Measurements from ENCODE around the gene SLC35E3. TPM values are rescaled to one million over a fixed set of nuclear protein-coding genes. Genes with fewer than 3 reads are reported as not detected.

Gene SLC35E3
- total and polyA plus RNA-seq, 2 donors (not counting 1 experiment from before 2014, with no cell fraction given) = 4.1 to 11.1 TPM

GRCh38 chr12:68766646-68767045 lies 20.7 kb downstream of the SLC35E3 start:
- Histone ChIP-seq H3K4me3 (replicated peaks in 1 of 4; ENCODE audit: control extremely low read depth in 1 of 4, insufficient read depth in 1 of 4, low read depth in 3 of 4, low read length in 4 of 4) (no peak overlapping the region), H3K36me3 (ENCODE audit: control insufficient read depth, insufficient read depth, low read length) (no peaks in the 10 kb centered on the region), H3K27ac (ENCODE audit: insufficient read depth, low read length) (no peak overlapping the region), H4K20me1 (ENCODE audit: control insufficient read depth, extremely low read depth, insufficient read depth, low read length) (no peaks in the 10 kb centered on the region), H3K9me3 (ENCODE audit: control insufficient read depth, insufficient read depth, low read depth, low read length) (no peaks in the 10 kb centered on the region), H2AFZ (ENCODE audit: low read length) (no peak overlapping the region), H3K27me3 (ENCODE audit: control insufficient read depth, insufficient read depth, low read length) (no peaks in the 10 kb centered on the region), H3K9ac (ENCODE audit: insufficient read depth, low read length) (no peak overlapping the region), H3K79me2 (ENCODE audit: control insufficient read depth, insufficient read depth, low read length) (no peaks in the 10 kb centered on the region), H3K4me2 (ENCODE audit: extremely low read depth, insufficient read depth, low read length) (no peak overlapping the region), H3K4me1 (ENCODE audit: control insufficient read depth, extremely low read depth, insufficient read depth, low read length) (no peaks in the 10 kb centered on the region)
- TF ChIP-seq EZH2 (IDR thresholded peaks at IDR 0.05; ENCODE audit: low read length, missing control alignments) = no peak
- TF ChIP-seq CTCF (conservative IDR thresholded peaks at IDR 0.05 in 1 of 2, IDR thresholded peaks at IDR 0.05 in 1 of 2; ENCODE audit: low read depth in 1 of 2, low read length in 2 of 2) = no peak
- DNase-seq (ENCODE audit: low read depth in 2 of 2) = no peak

- Histone ChIP-seq H3K36me3 (ENCODE audit: control insufficient read depth, insufficient read depth, low read length) (no peaks in the 10 kb centered on the region), H3K9me3 (ENCODE audit: control insufficient read depth, insufficient read depth, low read depth, low read length) (no peaks in the 10 kb centered on the region), H3K4me1 (ENCODE audit: control insufficient read depth, extremely low read depth, insufficient read depth, low read length) (no peaks in the 10 kb centered on the region), H3K27ac (ENCODE audit: insufficient read depth, low read length) (no peak overlapping the region), H4K20me1 (ENCODE audit: control insufficient read depth, extremely low read depth, insufficient read depth, low read length) (no peaks in the 10 kb centered on the region), H2AFZ (ENCODE audit: low read length) (no peak overlapping the region), H3K4me2 (ENCODE audit: extremely low read depth, insufficient read depth, low read length) (no peak overlapping the region), H3K79me2 (ENCODE audit: control insufficient read depth, insufficient read depth, low read length) (no peaks in the 10 kb centered on the region), H3K4me3 (replicated peaks in 1 of 4; ENCODE audit: control extremely low read depth in 1 of 4, insufficient read depth in 1 of 4, low read depth in 3 of 4, low read length in 4 of 4) (no peak overlapping the region), H3K27me3 (ENCODE audit: control insufficient read depth, insufficient read depth, low read length) (no peaks in the 10 kb centered on the region), H3K9ac (ENCODE audit: insufficient read depth, low read length) (no peak overlapping the region)
- no peak for DNase-seq (ENCODE audit: low read depth in 2 of 2)
- no peak for TF ChIP-seq EZH2 (IDR thresholded peaks at IDR 0.05; ENCODE audit: low read length, missing control alignments)
- no peak for TF ChIP-seq CTCF (conservative IDR thresholded peaks at IDR 0.05 in 1 of 2, IDR thresholded peaks at IDR 0.05 in 1 of 2; ENCODE audit: low read depth in 1 of 2, low read length in 2 of 2)
Observed at GRCh38 chr12:68767191-68767590, 21.2 kb downstream of the SLC35E3 start.

GRCh38 chr12:68768431-68768939 lies 22.5 kb downstream of the SLC35E3 start:
- Histone ChIP-seq H3K27me3 (ENCODE audit: control insufficient read depth, insufficient read depth, low read length) (no peaks in the 10 kb centered on the region), H3K27ac (ENCODE audit: insufficient read depth, low read length) (no peak overlapping the region), H3K4me2 (ENCODE audit: extremely low read depth, insufficient read depth, low read length) (no peak overlapping the region), H3K9ac (ENCODE audit: insufficient read depth, low read length) (no peak overlapping the region), H4K20me1 (ENCODE audit: control insufficient read depth, extremely low read depth, insufficient read depth, low read length) (no peaks in the 10 kb centered on the region), H3K79me2 (ENCODE audit: control insufficient read depth, insufficient read depth, low read length) (no peaks in the 10 kb centered on the region), H3K4me1 (ENCODE audit: control insufficient read depth, extremely low read depth, insufficient read depth, low read length) (no peaks in the 10 kb centered on the region), H3K4me3 (replicated peaks in 1 of 4; ENCODE audit: control extremely low read depth in 1 of 4, insufficient read depth in 1 of 4, low read depth in 3 of 4, low read length in 4 of 4) (no peak overlapping the region), H2AFZ (ENCODE audit: low read length) (no peak overlapping the region), H3K36me3 (ENCODE audit: control insufficient read depth, insufficient read depth, low read length) (no peaks in the 10 kb centered on the region), H3K9me3 (ENCODE audit: control insufficient read depth, insufficient read depth, low read depth, low read length) (no peaks in the 10 kb centered on the region)
- peak in 1 of 2 donors; percentile 24 for DNase-seq (ENCODE audit: low read depth in 2 of 2)
- no peak for TF ChIP-seq CTCF (conservative IDR thresholded peaks at IDR 0.05 in 1 of 2, IDR thresholded peaks at IDR 0.05 in 1 of 2; ENCODE audit: low read depth in 1 of 2, low read length in 2 of 2)
- no peak for TF ChIP-seq EZH2 (IDR thresholded peaks at IDR 0.05; ENCODE audit: low read length, missing control alignments)

Data from fibroblast of lung (primary cell).